Thyroid gland (tissue), 4 donors: ENCODE data around the gene FAM20C. TPM values are rescaled to one million over a fixed set of nuclear protein-coding genes. Genes with fewer than 3 reads are reported as not detected.
"Not testable (repeated sequence)": the region's sequence is repeated elsewhere in the genome, so short reads cannot be mapped to it uniquely, and the experiment has no call there.

Experiments
- DNase-seq, 2 donors: peaks; one replicate each; pipeline ENCODE4 v3.0.0-alpha.2; 2019
- H3K27ac ChIP-seq, 3 donors: fragments of 200-600 bp; sonication (generic); 1 replicate in 2 of 3; 2 replicates in 1 of 3; pipeline ENCODE4 v1.5.1; 2016 to 2019; ENCODE audit warnings: mild to moderate bottlenecking in 1 of 3, moderate library complexity in 1 of 3
- H3K27me3 ChIP-seq: fragments of 200-600 bp; sonication (generic); one replicate; pipeline ENCODE4 v1.5.1; 2019
- H3K36me3 ChIP-seq, 2 donors: fragments of 200-600 bp; sonication (generic); one replicate each; pipeline ENCODE4 v1.5.1; 2016 to 2019
- H3K4me1 ChIP-seq, 2 donors: fragments of 200-600 bp; sonication (generic); one replicate each; pipeline ENCODE4 v1.5.1; 2017 to 2019
- H3K4me3 ChIP-seq, 3 donors: fragments of 200-600 bp; sonication (generic); replicated peaks in 1 of 3; 1 replicate in 2 of 3; 2 replicates in 1 of 3; pipeline ENCODE4 v1.5.1; 2016; ENCODE audit warnings: mild to moderate bottlenecking in 1 of 3
- H3K9me3 ChIP-seq: fragments of 200-600 bp; sonication (generic); one replicate; pipeline ENCODE4 v1.5.1; 2017
- CTCF ChIP-seq, 6 experiments: fragments of 200-600 bp in 3 of 6; fragments of 450-650 bp in 3 of 6; sonication (generic) in 3 of 6; IDR thresholded peaks; one replicate each; pipeline ENCODE4 v1.5.1; 2016 to 2019; ENCODE audit warnings: antibody characterized with exemption in 6 of 6, mild to moderate bottlenecking in 2 of 6, inconsistent platforms in 1 of 6, moderate library complexity in 1 of 6
- POLR2A ChIP-seq, 2 donors: fragments of 450-650 bp; IDR thresholded peaks; one replicate each; pipeline ENCODE4 v1.6.1; 2017; ENCODE audit warnings: antibody characterized with exemption in 2 of 2, mild to moderate bottlenecking in 2 of 2, moderate library complexity in 1 of 2
- WGBS, 2 donors: methylation state at CpG; one replicate each; pipeline ENCODE4 v1.1.5; 2017; 5-methylcytosine and 5-hydroxymethylcytosine counted together
- intact Hi-C: fragments of 100-400 bp; cut with DNase I; formaldehyde crosslinking; loops from one replicate; pipeline ENCODE4 v1.15.1; 2023
- total RNA-seq, 4 donors: library from RNA; depleted of rRNA; stranded (reverse); fragments of >200 nt; gene quantifications; one replicate each; pipeline ENCODE4 v1.2.3, GENCODE V29; 2016

The FAM20C gene
- total RNA-seq, 4 donors from 2014 or later = 14.0 to 41.8 (median 23.3) TPM

- H3K9me3 ChIP-seq = no peaks in the 10 kb centered on the region
- H3K27ac ChIP-seq = no peak overlapping the region
- DNase-seq = no peak
- no peaks in the 10 kb centered on the region for H3K27me3 ChIP-seq
- intact Hi-C loops = no loop called here
- H3K36me3 ChIP-seq = no peaks in the 10 kb centered on the region
- WGBS, 2 donors = 88 to 92% methylated on average over 12 to 16 of the region's 16 CpGs
- no peak overlapping the region for H3K4me3 ChIP-seq
- TF ChIP-seq POLR2A (IDR thresholded peaks at IDR 0.05) (no peak), CTCF (IDR thresholded peaks at IDR 0.05) (no peak)
- no peaks in the 10 kb centered on the region for H3K4me1 ChIP-seq
Measured at GRCh38 chr7:181738-182137, 10.6 kb upstream of the FAM20C start.

GRCh38 chr7:182502-182901, 9.9 kb upstream of the FAM20C start:
- H3K4me3 ChIP-seq, H3K27me3 ChIP-seq, H3K9me3 ChIP-seq, intact Hi-C loops, H3K27ac ChIP-seq, H3K36me3 ChIP-seq, H3K4me1 ChIP-seq, DNase-seq: not testable (repeated sequence)
- 83 to 89% methylated on average over 3 of the region's 11 CpGs for WGBS, 2 donors

GRCh38 chr7:183496-184292, 8.7 kb upstream of the FAM20C start:
- no peak overlapping the region for H3K4me3 ChIP-seq
- 71 to 78% methylated on average over 29 to 30 of the region's 30 CpGs for WGBS, 2 donors
- H3K4me1 ChIP-seq = no peaks in the 10 kb centered on the region
- intact Hi-C loops = no loop called here
- no peak overlapping the region for H3K27ac ChIP-seq
- H3K9me3 ChIP-seq = no peaks in the 10 kb centered on the region
- H3K36me3 ChIP-seq = no peaks in the 10 kb centered on the region
- no peaks in the 10 kb centered on the region for H3K27me3 ChIP-seq
- no peak for TF ChIP-seq CTCF (IDR thresholded peaks at IDR 0.05)
- TF ChIP-seq POLR2A (IDR thresholded peaks at IDR 0.05) = no peak
- DNase-seq = no peak

GRCh38 chr7:184294-185264, 7.8 kb upstream of the FAM20C start:
- whole genome bisulfite sequencing, 2 donors = 74 to 77% methylated on average over 20 to 27 of the region's 27 CpGs

More at GRCh38 chr7:184294-185264, 7.8 kb upstream of the FAM20C start:
- Histone ChIP-seq H3K9me3 (no peaks in the 10 kb centered on the region), H3K36me3 (no peaks in the 10 kb centered on the region), H3K27ac (no peak overlapping the region), H3K27me3 (no peaks in the 10 kb centered on the region), H3K4me1 (no peaks in the 10 kb centered on the region), H3K4me3 (no peak overlapping the region)
- no peak for TF ChIP-seq CTCF (IDR thresholded peaks at IDR 0.05)
- TF ChIP-seq POLR2A (IDR thresholded peaks at IDR 0.05) = no peak
- DNase-seq = no peak
- intact Hi-C loops = no loop called here
